GM23338 (cell line): Measurements from ENCODE around the gene DTNB. TPM values are rescaled to one million over a fixed set of nuclear protein-coding genes. Genes with fewer than 3 reads are reported as not detected.

Source experiments
- ATAC-seq: fragments of 200-7000 bp; cut with Tn5 transposase; 3 replicates; pipeline ENCODE4 v1.9.1; 2020
- DNase-seq: peaks from one replicate; pipeline ENCODE4 v3.0.0-alpha.2; 2015; ENCODE audit warnings: low spot score
- H2AFZ ChIP-seq: fragments of 200-600 bp; sonication (generic); 2 replicates; pipeline ENCODE4 v1.8.0; 2016; ENCODE audit warnings: antibody characterized with exemption, mild to moderate bottlenecking, moderate library complexity
- H3F3A ChIP-seq: fragments of 200-600 bp; sonication (generic); replicated peaks from 2 replicates; pipeline ENCODE4 v1.8.0; 2017; ENCODE audit warnings: antibody characterized with exemption, mixed run types, low read depth
- H3K27ac ChIP-seq: fragments of 200-600 bp; sonication (generic); 2 replicates; pipeline ENCODE4 v1.6.1; 2016; ENCODE audit warnings: low read depth
- H3K27me3 ChIP-seq: fragments of 200-600 bp; sonication (generic); 2 replicates; pipeline ENCODE4 v1.8.0; 2016; ENCODE audit warnings: mild to moderate bottlenecking, mixed run types, moderate library complexity; ENCODE audit not compliant: insufficient read depth
- H3K36me3 ChIP-seq: fragments of 200-600 bp; sonication (generic); 2 replicates; pipeline ENCODE4 v1.8.0; 2016; ENCODE audit warnings: mild to moderate bottlenecking; ENCODE audit not compliant: insufficient read depth
- H3K4me1 ChIP-seq: fragments of 200-600 bp; sonication (generic); 2 replicates; pipeline ENCODE4 v1.8.0; 2016; ENCODE audit warnings: mild to moderate bottlenecking, moderate library complexity; ENCODE audit not compliant: insufficient read depth
- H3K4me2 ChIP-seq: fragments of 200-600 bp; sonication (generic); 2 replicates; pipeline ENCODE4 v1.7.1; 2017; ENCODE audit warnings: mixed run types
- H3K4me3 ChIP-seq: fragments of 200-600 bp; sonication (generic); 2 replicates; pipeline ENCODE4 v1.6.1; 2016; ENCODE audit warnings: mixed run types
- H3K79me2 ChIP-seq: fragments of 200-600 bp; sonication (generic); replicated peaks from 2 replicates; pipeline ENCODE4 v1.8.0; 2017; ENCODE audit warnings: mild to moderate bottlenecking; ENCODE audit not compliant: insufficient read depth
- H3K9me2 ChIP-seq: fragments of 200-600 bp; sonication (generic); 2 replicates; pipeline ENCODE4 v1.8.0; 2017; ENCODE audit not compliant: insufficient read depth
- H4K20me1 ChIP-seq: fragments of 200-600 bp; sonication (generic); replicated peaks from 2 replicates; pipeline ENCODE4 v1.8.0; 2017; ENCODE audit warnings: mild to moderate bottlenecking; ENCODE audit not compliant: insufficient read depth
- H3K27ac Mint-ChIP-seq: 2 replicates; pipeline ENCODE4 v1.8.0; 2020; ENCODE audit warnings: inconsistent platforms, mild to moderate bottlenecking, moderate library complexity, mixed read lengths
- H3K27me3 Mint-ChIP-seq: 3 replicates; pipeline ENCODE4 v1.8.0; 2022; ENCODE audit warnings: low read depth, mild to moderate bottlenecking, moderate library complexity, mixed read lengths, inconsistent platforms; ENCODE audit not compliant: insufficient read depth, poor library complexity
- H3K36me3 Mint-ChIP-seq: 3 replicates; pipeline ENCODE4 v1.8.0; 2021; ENCODE audit warnings: low read depth, mild to moderate bottlenecking, inconsistent platforms, moderate library complexity, mixed read lengths
- H3K4me1 Mint-ChIP-seq: 3 replicates; pipeline ENCODE4 v1.8.0; 2020; ENCODE audit warnings: mild to moderate bottlenecking, inconsistent platforms, mixed read lengths
- H3K4me3 Mint-ChIP-seq: 3 replicates; pipeline ENCODE4 v1.8.0; 2021; ENCODE audit warnings: moderate library complexity, mild to moderate bottlenecking, inconsistent platforms, mixed read lengths
- H3K9me3 Mint-ChIP-seq: 3 replicates; pipeline ENCODE4 v1.8.0; 2020; ENCODE audit warnings: moderate library complexity, mild to moderate bottlenecking, inconsistent platforms, mixed read lengths
- CREB1 ChIP-seq: fragments of 250-450 bp; sonication (Bioruptor Pico); IDR thresholded peaks from 2 replicates; pipeline ENCODE4 v1.5.0; 2020; ENCODE audit warnings: low read depth, mild to moderate bottlenecking, moderate library complexity
- CTCF ChIP-seq, 2 experiments: fragments of 200-600 bp in 1 of 2; sonication (generic) in 1 of 2; conservative IDR thresholded peaks; 2 replicates each; pipeline versions ENCODE4 v1.5.1 to v1.6.1; 2016 to 2017; ENCODE audit warnings: antibody characterized with exemption in 2 of 2, low read depth in 2 of 2, mild to moderate bottlenecking in 2 of 2, moderate library complexity in 1 of 2
- ETS1 ChIP-seq: IDR thresholded peaks from 2 replicates; pipeline ENCODE4 v1.6.1; 2016; ENCODE audit warnings: antibody characterized with exemption
- EZH2 ChIP-seq: fragments of 200-600 bp; sonication (generic); IDR thresholded peaks from one replicate; pipeline ENCODE4 v1.8.0; 2017; ENCODE audit warnings: antibody characterized with exemption, mild to moderate bottlenecking, low read depth; ENCODE audit not compliant: unreplicated experiment
- EZH2phosphoT487 ChIP-seq: fragments of 200-600 bp; sonication (generic); IDR thresholded peaks from one replicate; pipeline ENCODE4 v1.8.1; 2018; ENCODE audit warnings: antibody characterized with exemption; ENCODE audit not compliant: unreplicated experiment
- JUNB ChIP-seq: IDR thresholded peaks from one replicate; pipeline ENCODE4 v1.6.1; 2016; ENCODE audit warnings: antibody characterized with exemption; ENCODE audit not compliant: unreplicated experiment
- NANOG ChIP-seq: IDR thresholded peaks from 2 replicates; pipeline ENCODE4 v1.6.1; 2016; ENCODE audit warnings: antibody characterized with exemption, borderline replicate concordance
- POLR2AphosphoS5 ChIP-seq: IDR thresholded peaks from 2 replicates; pipeline ENCODE4 v1.6.1; 2016; ENCODE audit warnings: antibody characterized with exemption, low read depth
- REST ChIP-seq: IDR thresholded peaks from one replicate; pipeline ENCODE4 v1.6.1; 2018; ENCODE audit warnings: antibody characterized with exemption; ENCODE audit not compliant: unreplicated experiment
- STAT1 ChIP-seq: IDR thresholded peaks from one replicate; pipeline ENCODE4 v1.6.1; 2016; ENCODE audit warnings: antibody characterized with exemption; ENCODE audit not compliant: unreplicated experiment
- ZNF114 ChIP-seq: fragments of 250-450 bp; sonication (Bioruptor Pico); IDR thresholded peaks from 2 replicates; pipeline ENCODE4 v1.5.0; 2020; ENCODE audit warnings: mild to moderate bottlenecking, moderate library complexity
- ZNF331 ChIP-seq: fragments of 250-450 bp; sonication (Bioruptor Pico); IDR thresholded peaks from 2 replicates; pipeline ENCODE4 v1.5.0; 2020; ENCODE audit warnings: low read depth, mild to moderate bottlenecking, moderate library complexity
- ZNF462 ChIP-seq: fragments of 250-450 bp; sonication (Bioruptor Pico); IDR thresholded peaks from 2 replicates; pipeline ENCODE4 v1.5.0; 2020; ENCODE audit warnings: mild to moderate bottlenecking, moderate library complexity
- polyA plus RNA-seq: library from polyadenylated mRNA; unstranded; fragments of >200 nt; fragmentation: Nextera tagmentation; extraction: Ambion mirVana; gene quantifications from 2 replicates; pipeline ENCODE4 v1.2.1, GENCODE V29; 2016
- total RNA-seq: library from RNA; depleted of rRNA; stranded (reverse); fragments of >200 nt; shearing (Covaris generic); gene quantifications from 2 replicates; pipeline ENCODE4 v1.2.3, GENCODE V29; 2014

DTNB gene
- total and polyA plus RNA-seq, 2 experiments from 2014 or later: 22.1 to 29.4 TPM

GRCh38 chr2:25339211-25339674, 334.1 kb downstream of the DTNB start:
- H4K20me1 ChIP-seq: no peaks in the 10 kb centered on the region; the same call in 1 of the 2 replicates
- peaks cover 35% of the 10 kb centered on the region for H3K4me1 ChIP-seq
- 0 out of 2 replicates have a peak, but pooled peaks cover 3% of the 10 kb centered on the region for H3K79me2 ChIP-seq
- no peaks in the 10 kb centered on the region for H3K9me2 ChIP-seq
- no peaks in the 10 kb centered on the region for H3K36me3 ChIP-seq
- H3K4me3 Mint-ChIP-seq: peak overlapping the region; percentile 73; the same call in 2 of the 3 replicates
- H2AFZ ChIP-seq: no peak overlapping the region
- no peak for DNase-seq
- H3K4me2 ChIP-seq: peak overlapping the region; percentile 85; the same call in 1 of the 2 replicates
- H3K9me3 Mint-ChIP-seq: no peaks in the 10 kb centered on the region
- H3K4me3 ChIP-seq: peak overlapping the region; percentile 66; the same call in 1 of the 2 replicates
- no peak overlapping the region for H3K27ac Mint-ChIP-seq
- peaks cover 17% of the 10 kb centered on the region; the same call in 1 of the 2 replicates for H3F3A ChIP-seq
- no peak for ATAC-seq
- TF ChIP-seq EZH2phosphoT487 (no peak), CTCF (conservative IDR thresholded peaks at IDR 0.05; ENCODE audit: low read depth in 2 of 2) (no peak), ZNF331 (CRISPR knock-in tag) (no peak), NANOG (no peak), ZNF114 (CRISPR knock-in tag) (no peak), STAT1 (no peak), POLR2AphosphoS5 (no peak), ZNF462 (CRISPR knock-in tag) (no peak), EZH2 (no peak), ETS1 (no peak), CREB1 (CRISPR knock-in tag) (no peak), REST (no peak), JUNB (no peak)
- no peaks in the 10 kb centered on the region for H3K36me3 Mint-ChIP-seq
- no peak overlapping the region for H3K27ac ChIP-seq
- H3K27me3 ChIP-seq: peaks cover 18% of the 10 kb centered on the region
- H3K4me1 Mint-ChIP-seq: peaks cover 54% of the 10 kb centered on the region
- peaks cover 21% of the 10 kb centered on the region for H3K27me3 Mint-ChIP-seq
